ENCODE results near the gene TRIO.
A peak's percentile ranks its signal among the peaks of the same experiment; 100 is the strongest.
"Not testable (repeated sequence)": the region's sequence is repeated elsewhere in the genome, so short reads cannot be mapped to it uniquely, and the experiment has no call there.

The TRIO gene

DNA sequence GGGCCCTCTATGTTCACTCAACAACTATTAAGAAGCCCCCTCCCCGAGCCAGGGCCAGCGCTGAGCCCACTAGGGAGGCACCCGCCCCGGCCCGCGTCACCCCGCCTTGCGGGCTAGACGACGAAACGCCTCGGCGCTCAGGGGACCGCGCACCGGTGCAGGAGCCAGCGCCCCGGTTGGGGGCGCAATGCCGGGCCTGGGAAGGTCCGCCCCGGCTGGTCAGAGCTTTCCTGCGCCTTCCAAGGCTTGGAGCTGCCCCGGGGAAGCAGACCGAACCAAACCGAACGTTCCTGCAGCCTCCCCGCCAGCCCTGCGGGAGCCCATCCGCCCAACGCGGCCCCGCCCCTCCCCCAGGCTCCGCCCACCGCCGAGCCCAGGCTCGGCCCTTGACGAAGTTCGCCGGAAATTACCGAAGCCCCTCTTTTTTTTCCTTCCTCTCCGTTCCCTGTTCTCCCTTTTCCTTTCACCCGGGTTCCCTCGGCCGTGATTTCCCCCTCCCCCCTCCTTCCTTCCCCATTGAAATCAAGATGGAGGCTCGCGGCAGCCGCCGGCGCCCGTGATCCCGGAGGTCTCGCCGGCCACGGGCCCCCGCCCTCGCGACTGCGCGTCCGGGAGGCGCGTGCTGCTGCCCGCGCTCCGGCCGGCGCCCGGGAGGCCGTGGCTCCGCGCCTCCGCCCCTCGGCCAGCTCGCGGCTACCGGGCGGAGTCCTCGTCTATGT, at the start of gene TRIO:
TRIO (plus strand) TSS at position 516 of the 719 bp plus-strand sequence. CDS start 384 bp downstream, outside the sequence.
- TF ChIP-seq, protein P1, sequence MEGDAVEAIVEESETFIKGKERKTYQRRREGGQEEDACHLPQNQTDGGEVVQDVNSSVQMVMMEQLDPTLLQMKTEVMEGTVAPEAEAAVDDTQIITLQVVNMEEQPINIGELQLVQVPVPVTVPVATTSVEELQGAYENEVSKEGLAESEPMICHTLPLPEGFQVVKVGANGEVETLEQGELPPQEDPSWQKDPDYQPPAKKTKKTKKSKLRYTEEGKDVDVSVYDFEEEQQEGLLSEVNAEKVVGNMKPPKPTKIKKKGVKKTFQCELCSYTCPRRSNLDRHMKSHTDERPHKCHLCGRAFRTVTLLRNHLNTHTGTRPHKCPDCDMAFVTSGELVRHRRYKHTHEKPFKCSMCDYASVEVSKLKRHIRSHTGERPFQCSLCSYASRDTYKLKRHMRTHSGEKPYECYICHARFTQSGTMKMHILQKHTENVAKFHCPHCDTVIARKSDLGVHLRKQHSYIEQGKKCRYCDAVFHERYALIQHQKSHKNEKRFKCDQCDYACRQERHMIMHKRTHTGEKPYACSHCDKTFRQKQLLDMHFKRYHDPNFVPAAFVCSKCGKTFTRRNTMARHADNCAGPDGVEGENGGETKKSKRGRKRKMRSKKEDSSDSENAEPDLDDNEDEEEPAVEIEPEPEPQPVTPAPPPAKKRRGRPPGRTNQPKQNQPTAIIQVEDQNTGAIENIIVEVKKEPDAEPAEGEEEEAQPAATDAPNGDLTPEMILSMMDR (IDR thresholded peaks at IDR 0.05; ENCODE audit: control insufficient read depth, extremely low read depth, insufficient read depth) = peak; percentile 51
- DNase-seq (ENCODE audit: low read depth) = peak; percentile 46
- peak within 1 kb of the TSS; percentile 68 for H3K4me3 ChIP-seq (ENCODE audit: low read depth, low read length)

DNA sequence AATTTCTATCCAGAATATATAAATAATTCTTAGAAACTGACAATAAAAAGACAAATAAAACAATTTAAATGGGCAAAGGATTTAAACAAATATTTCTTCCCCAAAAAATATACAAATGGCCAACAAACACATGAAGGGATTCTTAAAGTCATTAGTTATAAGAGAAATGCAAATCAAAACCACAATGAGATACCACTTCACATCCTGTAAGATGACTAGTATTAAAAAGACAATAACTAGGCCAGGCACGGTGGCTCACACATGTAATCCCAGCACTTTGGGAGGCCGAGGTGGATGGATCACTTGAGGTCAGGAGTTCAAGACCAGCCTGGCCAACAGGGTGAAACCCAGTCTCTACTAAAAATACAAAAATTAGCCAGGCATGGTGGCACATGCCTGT, 45.8 kb upstream of the TRIO start:
- not testable (repeated sequence) for H3K4me3 ChIP-seq (ENCODE audit: low read depth, low read length); DNase-seq (ENCODE audit: low read depth)

DNA sequence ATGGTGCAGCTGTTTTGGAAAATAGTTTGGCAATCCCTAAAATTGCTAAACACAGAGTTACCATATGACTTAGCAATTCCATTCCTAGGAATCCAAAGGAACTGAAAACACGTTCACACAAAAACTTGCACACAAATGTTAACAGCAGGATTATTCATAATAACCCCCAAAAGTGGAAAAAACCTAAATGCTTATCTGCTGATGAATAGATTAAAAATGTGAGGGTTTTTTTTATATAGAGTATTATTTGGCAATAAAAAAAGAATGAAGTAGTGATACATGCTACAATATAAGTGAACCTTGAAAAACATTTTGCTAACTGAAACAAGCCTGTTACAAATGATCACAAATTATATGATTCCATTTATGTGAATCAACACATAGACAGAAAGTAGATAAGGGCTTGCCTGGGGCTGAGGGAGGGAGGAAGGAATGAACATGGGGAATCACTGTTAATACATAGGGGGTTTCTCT, 45.1 kb upstream of the TRIO start:
- H3K4me3 ChIP-seq (ENCODE audit: low read depth, low read length) = no peak overlapping the region
- no peak for DNase-seq (ENCODE audit: low read depth)
- TF ChIP-seq, protein P1 (IDR thresholded peaks at IDR 0.05; ENCODE audit: control insufficient read depth, extremely low read depth, insufficient read depth) = no peak

DNA sequence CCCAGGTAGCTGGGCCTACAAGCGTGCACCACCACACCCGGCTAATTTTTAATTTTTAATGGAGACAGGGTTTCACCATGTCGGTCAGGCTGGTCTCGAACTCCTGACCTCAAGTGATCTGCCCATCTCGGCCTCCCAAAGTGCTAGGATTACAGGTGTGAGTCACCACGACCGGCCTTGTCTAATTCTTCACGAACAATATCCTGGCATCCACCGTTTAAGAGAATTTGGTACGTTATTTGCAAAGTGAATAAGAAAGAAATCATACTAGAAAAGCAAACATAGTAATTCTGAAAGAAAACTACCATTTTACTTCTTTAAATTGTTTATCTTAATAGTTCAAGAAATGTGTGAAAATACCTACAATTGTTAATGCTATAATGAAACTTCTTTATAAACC, 42.9 kb upstream of the TRIO start:
- no peak for DNase-seq (ENCODE audit: low read depth)
- H3K4me3 ChIP-seq (ENCODE audit: low read depth, low read length) = no peak overlapping the region
- TF ChIP-seq, protein P1 (IDR thresholded peaks at IDR 0.05; ENCODE audit: control insufficient read depth, extremely low read depth, insufficient read depth) = no peak

DNA sequence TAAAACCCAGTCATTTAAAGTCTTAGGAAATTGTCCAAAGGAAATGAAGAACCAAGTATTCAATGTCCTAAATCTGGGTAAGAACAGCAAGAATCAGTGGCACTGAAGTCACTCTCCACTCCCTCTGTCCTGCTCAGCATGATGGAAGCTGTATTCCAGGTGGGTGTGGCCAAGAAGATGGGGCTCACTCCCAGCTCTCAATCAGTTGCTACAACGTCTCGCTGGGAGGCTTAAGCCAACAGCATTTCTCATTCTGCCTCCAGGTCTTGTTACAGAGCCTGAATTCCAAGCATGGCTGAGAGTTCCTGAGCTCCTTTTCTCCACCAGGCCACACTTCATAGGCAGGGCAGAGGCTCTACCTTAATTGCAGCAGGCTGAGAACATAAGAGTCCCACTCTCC, 41.2 kb upstream of the TRIO start:
- H3K4me3 ChIP-seq (ENCODE audit: low read depth, low read length) = no peak overlapping the region
- no peak for DNase-seq (ENCODE audit: low read depth)
- TF ChIP-seq, protein P1 (IDR thresholded peaks at IDR 0.05; ENCODE audit: control insufficient read depth, extremely low read depth, insufficient read depth) = no peak

DNA sequence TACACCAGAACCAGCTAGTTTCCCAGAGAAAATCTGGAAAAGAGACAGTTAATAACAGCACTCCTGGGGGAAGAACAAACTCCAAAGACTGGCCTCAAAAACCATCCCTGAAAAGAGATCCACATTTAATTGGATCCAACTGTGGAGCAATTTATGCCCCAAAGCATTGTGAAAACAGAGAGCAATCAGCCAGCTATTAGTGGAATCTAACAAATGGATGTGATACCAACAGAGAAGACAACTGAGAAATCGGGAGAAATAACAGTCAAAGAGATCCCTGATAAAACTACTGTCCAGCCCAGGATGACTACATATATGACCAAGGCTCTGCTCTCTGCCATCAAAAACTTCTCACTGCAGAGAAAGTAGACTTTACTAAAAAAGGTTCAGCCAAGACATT, 40.5 kb upstream of the TRIO start:
- no peak overlapping the region for H3K4me3 ChIP-seq (ENCODE audit: low read depth, low read length)
- TF ChIP-seq, protein P1 (IDR thresholded peaks at IDR 0.05; ENCODE audit: control insufficient read depth, extremely low read depth, insufficient read depth) = no peak
- no peak for DNase-seq (ENCODE audit: low read depth)

DNA sequence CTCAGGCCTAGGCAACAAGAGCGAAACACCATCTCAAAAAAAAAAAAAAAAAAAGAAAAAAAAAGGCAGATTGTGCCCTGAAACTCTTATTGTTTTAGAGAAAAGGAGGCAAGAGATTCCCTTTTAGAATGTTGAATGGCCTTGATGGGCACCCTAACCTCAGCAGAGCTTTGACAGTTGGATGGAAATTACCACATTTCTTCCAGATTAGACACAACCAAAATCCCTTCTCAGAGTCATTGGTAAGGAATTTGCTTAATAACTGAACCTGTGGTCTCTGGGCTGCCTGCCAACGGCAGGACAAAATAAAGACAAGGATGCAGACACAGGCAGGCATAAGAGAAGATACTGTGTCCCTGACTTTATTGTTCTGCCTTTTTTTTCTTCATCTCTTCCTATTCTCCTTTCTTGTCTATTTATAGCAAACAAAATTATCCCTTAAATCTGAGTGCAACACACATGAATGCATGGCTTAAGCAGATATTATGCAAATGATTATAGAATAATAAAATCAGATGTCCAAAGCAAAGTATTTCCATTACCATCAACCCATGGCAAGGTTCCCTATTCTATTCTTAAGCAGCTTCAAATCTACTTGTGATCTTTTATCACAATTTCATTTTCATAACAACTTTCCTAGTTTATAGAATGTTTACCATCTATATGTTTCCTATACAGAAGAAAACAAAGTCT, 37.3 kb upstream of the TRIO start:
- H3K4me3 ChIP-seq (ENCODE audit: low read depth, low read length) = no peak overlapping the region
- TF ChIP-seq, protein P1 (IDR thresholded peaks at IDR 0.05; ENCODE audit: control insufficient read depth, extremely low read depth, insufficient read depth) = no peak
- no peak for DNase-seq (ENCODE audit: low read depth)
